Fibroblast of peridontal ligament (primary cell): ENCODE measurements around the gene PTPRR.

ENCODE experiments used
- DNase-seq: peaks from one replicate; pipeline ENCODE4 v3.0.0-alpha.2; 2010; ENCODE audit errors: extremely low read depth

Gene PTPRR

DNA sequence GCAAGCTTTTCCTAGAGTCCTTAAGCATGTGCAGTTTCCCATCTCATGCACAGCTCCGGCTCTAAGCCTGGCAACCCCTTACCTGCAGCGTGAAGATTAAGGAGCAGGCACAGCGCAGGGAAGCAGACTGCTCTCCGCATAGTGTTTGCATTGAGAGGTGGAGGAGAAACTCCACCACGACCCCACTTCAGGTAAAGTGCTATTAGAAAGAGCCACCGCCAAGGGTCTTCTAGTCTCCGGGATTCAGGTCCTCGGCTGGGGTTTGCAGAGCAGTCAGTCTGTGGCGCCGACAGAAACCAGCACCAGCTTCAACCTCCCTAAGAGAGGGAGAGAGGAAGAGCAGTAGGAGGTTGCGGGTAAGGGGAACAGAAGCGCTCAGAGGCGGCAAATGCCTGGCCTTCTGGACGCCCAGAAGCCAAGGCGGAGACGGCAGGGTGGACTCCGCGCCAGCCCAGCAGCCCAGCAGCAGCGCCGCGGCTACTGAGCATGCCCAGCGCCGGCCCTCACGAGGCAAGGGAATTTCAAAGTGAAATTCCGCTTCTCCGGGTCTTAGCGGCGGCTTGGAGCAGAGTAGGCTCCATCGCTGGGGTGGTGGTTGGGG is at the start of gene PTPRR:
Gene PTPRR, minus strand, starts transcription at position 488 of the 601 bp plus-strand sequence. Its CDS starts 348 bp downstream, at position 140.
- DNase-seq = no peak

- no peak for DNase-seq
Measured at GRCh38 chr12:70966996-70967790, 46.7 kb upstream of the PTPRR start.

DNA sequence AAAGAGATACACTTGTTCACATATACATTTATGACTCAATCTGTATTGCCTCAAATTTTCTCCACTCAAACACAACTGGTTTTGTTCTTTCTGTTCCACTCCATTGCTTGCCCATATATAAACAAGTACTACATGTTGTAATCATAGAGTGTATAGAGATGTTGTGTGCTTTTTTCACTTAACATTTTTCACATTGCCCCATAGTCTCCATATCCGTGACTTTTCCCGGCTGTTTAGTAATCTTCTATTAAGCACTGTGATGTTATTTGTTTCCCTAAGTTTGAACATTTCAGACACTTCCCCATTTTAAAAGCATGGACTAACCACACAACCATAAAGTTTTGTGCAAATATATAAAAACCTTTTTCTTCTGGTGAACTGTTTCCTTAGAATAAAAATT is 45.5 kb upstream of the PTPRR start:
- DNase-seq = no peak

- DNase-seq = no peak
Measured at GRCh38 chr12:70964867-70965510, 44.5 kb upstream of the PTPRR start.

DNA sequence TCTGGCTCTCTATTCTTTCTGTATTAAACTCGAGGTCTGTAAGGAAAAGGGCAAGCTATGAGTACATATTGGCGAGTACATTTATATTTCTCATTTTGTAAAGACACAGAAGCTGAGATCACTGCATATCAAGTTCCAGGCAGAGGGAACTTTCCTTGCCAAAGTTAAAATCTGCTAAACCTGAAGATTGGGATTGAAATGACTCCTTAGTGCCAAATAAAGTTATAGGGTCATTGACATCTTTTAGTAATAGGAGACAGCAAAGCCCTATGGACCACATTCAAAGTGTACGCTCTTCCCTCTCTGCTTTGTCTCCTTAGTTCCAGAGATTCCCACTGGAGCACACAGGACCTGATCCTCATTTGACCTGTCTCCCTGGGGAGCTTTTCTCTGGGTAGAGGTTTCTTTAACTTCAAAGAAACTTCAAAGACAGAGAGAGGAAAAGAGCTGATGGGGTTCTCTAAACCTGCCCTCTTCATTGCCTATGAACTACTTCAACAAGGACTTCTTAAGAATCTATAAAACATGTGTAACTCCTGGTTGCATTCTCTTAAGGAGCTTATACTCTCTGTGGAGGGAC is 42.6 kb upstream of the PTPRR start:
- DNase-seq = no peak

GRCh38 chr12:70962226-70962794 is 41.8 kb upstream of the PTPRR start:
- no peak for DNase-seq

- no peak for DNase-seq
Measured at GRCh38 chr12:70960484-70960883, 39.9 kb upstream of the PTPRR start.

GRCh38 chr12:70955415-70955814 is 34.9 kb upstream of the PTPRR start:
- no peak for DNase-seq

DNA sequence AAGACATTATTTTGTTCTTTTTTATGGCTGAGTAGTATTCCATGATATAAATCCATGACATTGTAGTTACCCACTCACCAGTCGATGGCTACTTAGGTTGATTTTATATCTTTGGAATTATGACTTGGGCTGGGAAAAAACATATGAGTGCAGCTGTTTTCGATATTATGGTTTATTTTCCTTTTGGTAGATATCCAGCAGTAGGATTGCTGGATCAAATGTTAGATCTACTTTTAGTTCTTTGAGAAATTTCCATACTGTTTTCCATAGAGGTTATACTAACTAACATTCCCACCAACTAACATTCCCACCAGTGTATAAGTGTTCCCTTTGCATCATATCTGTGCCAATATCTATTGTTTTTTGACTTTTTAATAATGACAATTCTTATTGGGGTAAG is 29.9 kb upstream of the PTPRR start:
- no peak for DNase-seq

GRCh38 chr12:70948976-70949336 is 28.4 kb upstream of the PTPRR start:
- DNase-seq = no peak

GRCh38 chr12:70948236-70948975 is 27.9 kb upstream of the PTPRR start:
- DNase-seq = no peak

GRCh38 chr12:70936203-70936813 is 15.8 kb upstream of the PTPRR start:
- DNase-seq = no peak

GRCh38 chr12:70933133-70933532 is 12.6 kb upstream of the PTPRR start:
- DNase-seq = no peak

DNA sequence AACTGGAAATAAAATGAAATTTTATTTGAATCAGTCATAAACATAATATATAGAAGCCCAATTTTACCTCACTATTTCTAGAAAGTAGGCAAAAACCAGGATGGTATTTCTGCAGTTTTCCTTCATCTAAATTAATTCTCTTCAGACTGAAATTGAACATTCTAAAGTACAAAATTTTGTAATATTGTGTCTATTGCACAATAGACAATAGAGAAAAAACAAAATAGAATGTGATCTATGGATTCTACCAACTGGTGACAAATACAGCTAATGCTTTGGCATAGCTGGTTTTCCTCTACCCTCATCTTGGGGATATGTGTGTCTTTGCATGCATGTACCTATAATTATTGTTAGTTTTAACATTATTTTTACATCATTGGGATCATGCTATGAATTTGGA is 8.5 kb upstream of the PTPRR start:
- no peak for DNase-seq

DNA sequence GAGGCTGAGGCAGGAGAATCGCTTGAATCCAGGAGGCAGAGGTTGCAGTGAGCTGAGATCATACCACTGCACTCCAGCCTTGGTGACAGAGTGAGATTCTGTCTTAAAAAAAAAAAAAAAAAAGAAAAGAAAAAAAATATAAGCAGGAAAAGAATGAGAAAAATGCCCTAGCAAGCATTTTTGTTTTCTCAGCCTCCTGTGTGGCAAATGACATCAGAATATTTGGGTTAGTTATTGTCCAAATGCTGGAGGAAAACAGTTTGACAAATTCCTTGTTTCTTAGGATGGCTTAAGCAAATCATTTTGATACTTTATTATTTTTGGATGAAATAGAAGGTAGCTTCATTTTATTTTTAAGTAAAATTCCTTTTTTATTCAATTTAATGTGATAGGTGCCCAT is 7.5 kb upstream of the PTPRR start:
- no peak for DNase-seq

- no peak for DNase-seq
Measured at GRCh38 chr12:70927356-70927755, 6.8 kb upstream of the PTPRR start.

- DNase-seq = no peak
Measured at GRCh38 chr12:70925539-70925938, 5.0 kb upstream of the PTPRR start.

GRCh38 chr12:70920891-70921290 is 353 bp upstream of the PTPRR start:
- DNase-seq = no peak

DNA sequence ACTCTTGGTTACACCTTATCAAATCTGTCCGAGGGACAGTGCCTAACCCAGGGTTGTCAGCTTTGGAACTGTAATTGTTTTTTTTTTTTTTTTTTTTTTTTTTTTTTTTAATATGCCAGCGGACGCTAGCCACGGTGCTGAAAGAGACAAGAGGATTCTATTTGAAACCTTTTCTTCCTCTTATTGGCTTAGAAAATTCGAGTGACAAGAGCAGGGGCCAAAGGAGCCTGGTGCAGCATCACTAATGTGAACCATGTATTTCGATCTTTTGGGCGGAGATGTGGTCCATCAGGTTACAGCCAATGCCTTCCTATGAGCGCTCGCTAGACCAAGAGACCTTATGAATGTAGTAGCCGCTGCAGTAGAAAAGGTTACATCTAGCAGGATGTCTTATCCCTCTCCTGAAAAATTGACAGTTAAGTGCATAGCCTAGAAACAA is 922 bp downstream of the PTPRR start:
- DNase-seq = no peak

DNA sequence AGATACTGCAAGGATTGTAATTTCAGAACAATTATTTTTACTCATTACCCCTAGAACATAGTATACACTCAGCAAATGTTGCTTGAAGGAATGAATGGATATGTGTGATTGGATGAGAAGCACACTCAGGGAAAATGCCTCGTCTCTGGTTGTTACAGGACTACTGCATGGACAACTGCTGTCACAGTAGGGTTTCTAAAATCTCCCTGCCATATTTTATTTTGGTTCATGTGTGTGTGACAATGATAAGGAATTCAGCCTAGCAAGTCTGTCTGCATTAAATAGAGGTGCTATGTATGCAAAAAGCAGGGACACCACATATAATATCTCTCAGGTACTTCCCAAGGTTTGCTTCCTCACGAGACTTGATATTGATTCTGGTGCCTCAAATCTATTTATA is 1.4 kb downstream of the PTPRR start:
- no peak for DNase-seq

GRCh38 chr12:70918321-70918720 is 2.2 kb downstream of the PTPRR start:
- DNase-seq = no peak
